NCI-H187 (cell line): Measurements from ENCODE around the gene DCLRE1C.
"Not testable (repeated sequence)": the region's sequence is repeated elsewhere in the genome, so short reads cannot be mapped to it uniquely, and the experiment has no call there.

Experiments used
- DNase-seq, 2 experiments: peaks; one replicate each; lab custom pipeline; 2025; lab: John Stamatoyannopoulos, UW

DCLRE1C gene

DNA sequence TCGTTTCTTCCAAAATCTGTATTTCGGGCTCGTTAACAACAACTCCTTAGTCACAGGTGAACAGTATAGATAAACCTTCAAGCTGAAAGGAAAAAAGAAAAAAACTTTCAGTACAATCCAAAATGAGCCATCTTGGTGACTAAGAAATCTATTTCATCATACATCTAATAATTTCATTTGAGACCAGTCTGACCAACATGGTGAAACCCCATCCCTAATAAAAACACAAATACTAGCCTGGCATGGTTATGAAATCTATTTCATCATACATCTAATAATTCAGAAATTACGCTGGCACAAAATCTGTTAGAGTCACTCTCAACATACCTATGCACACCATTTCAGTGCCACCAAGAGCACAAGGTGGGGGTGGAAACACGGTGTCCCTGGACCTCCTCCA is 8.8 kb downstream of the DCLRE1C start:
- no peak for DNase-seq

DNA sequence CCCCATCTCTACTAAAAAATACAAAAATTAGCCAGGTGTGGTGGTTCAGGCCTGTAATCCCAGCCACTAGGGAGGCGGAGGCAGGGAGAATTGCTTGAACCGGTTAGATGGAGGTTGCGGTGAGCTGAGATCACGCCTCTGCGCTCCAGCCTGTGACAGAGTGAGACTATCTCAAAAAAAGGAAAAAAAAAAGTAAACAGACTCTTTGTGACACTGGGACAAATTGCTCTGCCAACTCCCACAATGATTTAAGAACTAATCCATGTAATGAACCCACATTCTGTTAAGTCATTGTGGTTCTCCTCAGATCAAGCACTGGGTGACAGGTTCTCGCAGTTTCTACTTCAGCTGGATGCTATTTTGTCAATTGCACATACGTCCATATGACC is 11.0 kb downstream of the DCLRE1C start:
- not testable (repeated sequence) for DNase-seq

DNA sequence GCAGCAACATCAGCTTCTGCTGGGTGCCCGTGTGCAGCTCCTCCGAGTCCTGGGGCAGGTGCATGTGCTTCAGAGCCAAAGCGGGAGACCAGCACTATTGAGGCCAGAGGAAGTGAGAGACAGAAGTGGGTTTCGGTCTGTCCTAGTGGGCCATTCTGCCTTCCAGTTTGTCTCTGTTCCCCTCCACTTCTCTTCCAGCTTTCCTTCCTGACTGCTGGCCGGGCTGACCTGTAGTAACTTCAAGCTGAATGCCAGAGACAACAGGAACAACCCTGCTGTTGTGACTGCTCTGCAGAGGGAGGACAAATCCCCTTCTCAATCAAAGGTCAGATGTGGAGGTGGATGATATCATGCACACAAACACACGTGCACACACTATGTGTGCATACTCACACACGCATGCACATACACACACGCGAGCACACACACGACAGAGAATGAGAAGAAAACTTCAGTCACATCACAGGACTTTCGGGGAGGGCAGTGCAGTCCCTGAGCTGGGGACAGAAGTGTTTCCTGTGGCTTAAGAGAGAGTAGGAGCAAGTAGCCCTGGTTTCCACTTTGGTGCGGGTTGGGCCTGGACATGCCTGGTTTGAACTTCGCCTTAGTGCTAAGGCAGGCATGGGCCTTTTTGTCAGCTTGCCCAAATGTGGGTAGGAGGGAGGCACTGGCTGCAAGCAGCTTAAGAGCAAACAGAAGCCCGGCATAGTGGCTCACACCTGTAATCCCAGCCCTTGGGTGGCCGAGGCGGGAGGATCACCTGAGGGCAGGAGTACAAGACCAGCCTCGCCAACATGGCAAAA is 11.5 kb downstream of the DCLRE1C start:
- DNase-seq = not testable (repeated sequence)

DNA sequence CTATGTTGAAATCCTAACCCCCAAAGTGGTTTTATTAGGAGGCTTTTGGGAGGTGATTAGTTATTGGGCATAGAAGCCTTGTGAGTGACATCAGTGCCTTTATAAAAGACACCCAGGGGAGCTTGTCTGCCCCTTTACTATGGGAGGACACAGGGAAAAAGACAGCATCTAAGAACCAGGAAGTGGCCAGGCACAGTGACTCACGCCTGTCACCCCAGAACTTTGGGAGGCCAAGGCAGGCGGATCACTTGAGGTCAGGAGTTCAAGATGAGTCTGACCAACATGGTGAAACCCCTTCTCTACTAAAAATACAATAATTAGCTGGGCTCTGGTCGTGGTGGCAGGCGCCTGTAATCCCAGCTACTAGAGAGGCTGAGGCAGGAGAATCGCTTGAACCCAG is 14.9 kb downstream of the DCLRE1C start:
- DNase-seq = not testable (repeated sequence)

DNA sequence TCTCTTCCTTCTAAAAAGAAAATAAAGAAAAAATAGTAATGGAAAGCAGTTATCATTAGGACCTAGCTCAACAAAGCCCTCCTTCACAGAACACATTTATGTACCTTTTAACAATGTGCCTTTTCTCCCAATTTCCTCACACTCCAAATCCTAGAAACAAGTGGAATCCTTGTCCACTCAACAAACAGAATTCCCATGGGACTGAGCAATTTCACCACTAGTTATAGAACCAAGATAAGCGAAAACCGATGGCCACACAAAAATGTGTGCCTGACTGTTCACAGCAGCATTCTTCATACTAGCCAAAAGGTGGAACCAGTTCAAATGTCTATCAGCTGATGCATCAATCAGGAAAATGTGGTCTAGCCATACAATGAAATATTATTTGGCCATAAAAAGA is 17.3 kb downstream of the DCLRE1C start:
- no peak for DNase-seq

DNA sequence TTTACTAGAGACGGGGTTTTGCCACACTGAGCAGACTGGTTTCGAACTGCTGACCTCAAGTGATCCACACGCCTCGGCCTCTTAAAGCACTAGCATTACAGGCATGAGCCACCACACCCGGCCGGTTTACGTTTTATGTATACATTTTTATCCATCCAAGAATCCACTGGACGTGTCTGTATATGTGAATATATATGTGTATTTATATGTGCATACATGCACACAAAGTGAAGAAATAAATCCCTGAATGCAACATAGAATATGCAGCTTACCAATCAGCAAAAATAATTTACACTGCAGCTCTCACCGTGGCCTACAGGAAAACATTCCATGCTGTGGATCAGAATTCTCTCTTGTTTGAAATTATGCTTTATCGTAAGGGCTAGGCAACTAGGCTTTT is 23.3 kb downstream of the DCLRE1C start:
- DNase-seq = no peak

DNA sequence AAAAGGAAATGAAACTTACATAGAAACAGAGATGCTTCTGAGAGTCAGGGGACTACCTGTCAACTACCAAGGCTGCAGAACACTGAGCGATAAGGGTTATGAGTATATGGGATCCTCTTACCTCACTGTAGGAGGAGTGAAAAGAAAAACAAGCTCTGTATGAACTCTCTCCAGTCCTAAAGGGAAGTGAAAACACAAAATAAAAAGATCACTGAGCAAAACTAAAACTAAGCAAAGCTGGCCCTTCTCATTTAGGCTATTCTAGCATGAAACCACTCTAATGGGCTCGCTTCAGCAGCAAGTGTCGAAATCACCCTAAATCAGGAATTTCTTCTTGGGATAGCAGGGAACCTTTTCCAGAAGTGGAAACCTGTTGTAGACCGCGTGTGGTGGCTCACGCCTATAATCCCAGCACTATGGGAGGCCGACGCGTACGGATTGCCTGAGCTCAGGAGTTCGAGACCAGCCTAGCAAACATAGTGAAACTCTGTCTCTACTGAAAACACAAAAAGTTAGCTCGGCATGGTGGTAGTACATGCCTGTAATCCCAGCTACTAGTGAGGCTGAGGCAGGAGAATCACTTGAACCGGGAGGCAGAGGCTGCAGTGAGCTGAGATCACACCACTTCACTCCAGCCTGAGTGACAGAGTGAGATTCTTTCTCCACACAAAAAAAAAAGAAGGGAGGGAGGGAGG is 27.0 kb downstream of the DCLRE1C start:
- DNase-seq = no peak

DNA sequence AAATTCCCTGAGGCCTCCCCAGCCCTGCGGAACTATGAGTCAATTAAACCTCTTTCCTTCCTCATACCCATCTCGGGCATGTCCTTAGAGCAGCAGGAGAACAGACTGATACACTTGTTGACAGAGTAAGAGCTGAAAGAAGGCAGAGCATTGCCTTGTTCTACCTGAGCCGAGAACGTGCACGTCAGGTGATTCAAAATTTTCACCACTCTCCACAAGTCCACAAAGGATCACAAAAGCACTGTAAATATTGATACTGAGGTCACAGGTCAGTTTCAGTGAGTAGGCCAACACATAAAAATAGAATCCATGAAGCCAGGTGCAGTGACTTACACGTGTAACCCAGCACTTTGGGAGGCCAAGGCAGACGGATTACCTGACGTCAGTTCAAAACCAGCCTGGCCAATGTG is 27.8 kb downstream of the DCLRE1C start:
- no peak for DNase-seq

DNA sequence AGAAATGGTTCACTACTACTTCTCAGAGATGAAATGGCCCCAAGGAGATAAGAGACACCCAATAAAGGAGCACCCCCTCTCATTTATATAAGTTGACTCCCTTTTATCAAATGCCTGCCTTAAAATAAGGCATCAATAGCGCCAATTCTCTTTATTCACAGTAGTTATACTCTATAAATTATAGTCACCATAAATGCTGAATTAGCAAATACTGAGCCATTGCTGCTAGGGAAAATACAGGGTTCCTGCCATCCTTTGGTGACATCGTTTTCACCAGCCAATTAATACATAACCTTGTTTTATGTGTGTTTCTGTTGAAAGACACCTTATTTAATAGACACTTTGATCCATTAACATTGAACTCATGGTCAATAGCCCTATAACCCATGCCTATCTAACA is 28.6 kb downstream of the DCLRE1C start:
- no peak for DNase-seq

DNA sequence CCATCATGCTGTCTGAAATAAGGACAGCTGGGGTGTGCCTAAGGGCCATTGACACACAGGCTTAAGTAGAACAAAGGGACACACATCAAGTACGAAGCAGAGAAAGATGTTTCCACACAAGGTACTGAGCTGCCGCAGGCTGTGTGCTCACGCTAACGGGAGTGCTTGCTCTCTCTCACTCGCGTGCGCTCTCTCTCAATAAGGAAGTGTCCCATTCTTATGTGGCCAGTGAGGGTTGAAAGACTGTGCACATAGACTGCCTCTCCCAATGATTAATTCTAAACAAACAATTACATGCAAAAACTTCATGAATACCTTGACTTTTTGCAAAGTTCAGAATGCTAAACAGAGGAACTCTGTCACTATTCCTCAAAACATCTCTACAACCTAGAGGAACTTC is 29.9 kb downstream of the DCLRE1C start:
- no peak for DNase-seq

DNA sequence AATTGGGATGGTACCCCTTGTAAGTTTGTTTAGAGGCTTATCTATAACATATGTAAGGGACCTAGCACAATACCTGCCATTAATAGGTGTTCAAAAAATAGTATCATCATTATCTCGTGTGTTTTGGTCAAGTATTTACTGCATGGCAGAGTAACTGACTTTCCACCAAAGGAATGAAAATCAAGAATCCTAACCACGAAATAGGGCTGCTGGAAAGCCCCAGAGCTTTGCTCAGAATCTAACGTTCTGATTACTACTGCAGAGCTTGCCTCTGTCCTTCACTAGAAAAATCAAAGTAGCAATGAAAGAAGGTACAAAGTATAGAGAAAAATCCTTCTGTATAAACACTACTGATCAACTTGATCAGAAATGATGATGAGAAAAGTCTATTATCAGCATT is 34.9 kb downstream of the DCLRE1C start:
- no peak for DNase-seq

DNA sequence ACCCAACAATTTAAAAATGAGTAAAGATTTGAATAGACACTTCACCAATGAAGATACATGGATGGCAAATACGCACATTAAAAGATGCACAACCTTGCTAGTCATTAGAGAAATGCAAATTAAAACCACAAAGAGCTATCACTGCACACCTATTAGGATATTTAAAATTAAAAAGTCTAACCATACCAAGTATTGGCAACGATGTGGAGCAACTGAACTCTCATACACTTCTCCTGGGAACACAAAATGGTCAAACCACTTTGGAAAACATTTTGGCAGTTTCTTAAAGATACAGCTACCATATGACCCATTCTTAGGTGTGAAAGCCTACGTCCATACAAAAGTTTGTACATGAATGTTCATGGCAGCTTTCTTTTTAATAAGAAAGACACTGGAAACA is 36.1 kb downstream of the DCLRE1C start:
- no peak for DNase-seq

DNA sequence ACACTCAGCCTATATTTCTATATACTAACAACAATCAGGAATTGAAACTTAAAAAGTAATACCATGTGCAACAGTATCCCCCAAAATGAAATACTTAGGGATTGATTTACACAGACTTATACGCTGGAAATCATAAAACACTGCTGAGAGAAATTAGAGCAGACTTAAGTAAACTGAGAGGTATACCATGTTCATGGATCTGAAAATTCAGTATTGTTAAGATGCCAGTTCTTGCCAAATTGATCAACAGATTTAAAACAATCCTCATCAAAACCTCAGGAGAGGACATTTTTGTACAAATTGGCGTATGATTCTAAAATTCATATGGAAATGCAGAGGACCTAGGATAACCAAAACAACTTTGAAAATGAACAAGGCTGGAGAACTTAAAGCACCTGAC is 37.3 kb downstream of the DCLRE1C start:
- DNase-seq = no peak

DNA sequence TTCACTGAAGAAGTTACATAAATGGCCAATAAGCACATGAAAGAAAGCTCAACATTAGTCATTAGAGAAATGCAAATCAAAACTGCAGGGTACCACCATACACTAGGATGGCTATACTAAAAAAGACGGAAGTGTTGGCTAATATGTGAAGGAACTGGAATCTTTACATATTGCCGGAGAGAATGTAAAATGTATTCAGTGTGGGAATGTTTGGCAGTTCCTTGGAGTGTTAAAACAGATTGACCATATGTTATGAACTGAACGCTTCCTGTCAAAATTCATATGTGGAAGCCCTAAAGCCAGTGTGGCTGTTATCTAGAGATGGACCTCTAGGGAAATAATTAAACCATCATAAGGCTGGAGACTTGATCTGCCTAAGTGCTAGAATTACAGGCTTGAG is 42.1 kb downstream of the DCLRE1C start:
- DNase-seq = no peak

DNA sequence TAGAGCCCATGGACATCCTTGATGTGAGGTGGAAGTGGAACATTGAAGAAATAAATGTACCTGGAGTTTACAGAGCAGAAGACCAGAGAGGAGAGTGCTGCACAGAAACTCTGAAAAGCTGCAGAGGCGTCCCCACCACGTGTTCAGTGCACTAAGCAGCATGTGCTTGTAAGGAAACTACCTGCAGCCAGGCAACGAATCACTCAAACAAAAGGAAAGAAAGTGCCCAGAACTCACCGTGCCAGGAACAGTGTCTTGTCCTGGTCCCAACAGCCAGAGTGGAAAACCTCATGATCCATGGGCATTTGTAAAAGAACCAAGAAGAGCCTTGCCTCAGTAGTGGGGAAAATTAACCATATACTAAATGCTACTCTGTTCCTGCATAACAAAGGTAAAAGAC is 42.9 kb downstream of the DCLRE1C start:
- no peak for DNase-seq

DNA sequence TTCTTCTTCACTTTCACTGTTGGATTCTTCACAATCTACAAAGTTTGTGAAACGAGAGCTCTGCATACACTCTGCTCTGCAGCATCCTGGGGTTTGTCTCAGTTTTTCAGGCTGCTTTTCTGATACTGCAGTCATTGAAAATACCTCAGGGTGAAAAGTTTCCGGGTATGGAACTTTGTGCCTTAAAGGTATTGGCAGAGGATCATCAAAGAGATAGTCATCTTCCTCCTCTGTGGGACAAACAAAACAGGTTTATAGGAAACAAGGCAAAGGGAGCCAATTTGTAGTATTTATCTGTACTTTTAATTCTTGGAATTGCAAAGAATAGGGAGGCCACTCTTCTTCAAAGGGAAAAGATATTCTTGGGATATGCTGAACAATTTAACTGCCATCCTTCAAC is 44.8 kb downstream of the DCLRE1C start:
- no peak for DNase-seq

DNA sequence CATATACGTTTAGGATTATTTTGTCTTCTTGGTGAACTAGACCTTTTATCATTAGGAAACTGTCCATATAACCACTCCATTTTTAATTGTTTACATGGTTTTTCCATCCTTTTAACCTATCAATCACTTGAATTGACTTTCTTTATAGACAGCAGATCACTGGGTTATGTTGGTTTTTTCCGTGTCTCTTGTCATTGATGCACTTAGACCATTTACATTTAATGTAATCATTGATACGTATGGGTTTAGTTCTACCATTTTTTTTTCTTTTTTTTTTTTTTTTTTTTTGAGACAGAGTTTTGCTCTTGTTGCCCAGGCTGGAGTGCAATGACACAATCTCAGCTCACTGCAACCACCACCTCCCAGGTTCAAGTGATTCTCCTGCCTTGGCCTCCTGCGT is 46.3 kb downstream of the DCLRE1C start:
- DNase-seq = not testable (repeated sequence)

DNA sequence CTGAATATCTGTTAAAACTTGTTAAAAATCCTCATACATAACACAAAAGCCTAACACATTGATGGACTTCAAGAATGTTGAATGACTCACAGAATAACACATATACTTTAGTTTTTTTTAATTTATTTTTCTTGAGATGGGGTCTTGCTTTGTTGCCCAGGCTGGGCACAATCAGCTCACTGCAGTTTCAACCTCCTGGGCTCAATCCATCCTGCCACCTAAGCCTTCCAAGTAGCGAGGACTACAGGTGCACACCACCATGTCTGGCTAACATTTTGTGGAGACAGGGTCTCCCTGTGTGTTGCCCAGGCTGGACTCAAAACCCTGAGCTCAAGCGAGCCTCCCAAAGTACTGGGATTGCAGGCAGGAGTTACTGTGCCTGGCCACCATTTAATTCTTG is 47.1 kb downstream of the DCLRE1C start:
- DNase-seq = no peak

DNA sequence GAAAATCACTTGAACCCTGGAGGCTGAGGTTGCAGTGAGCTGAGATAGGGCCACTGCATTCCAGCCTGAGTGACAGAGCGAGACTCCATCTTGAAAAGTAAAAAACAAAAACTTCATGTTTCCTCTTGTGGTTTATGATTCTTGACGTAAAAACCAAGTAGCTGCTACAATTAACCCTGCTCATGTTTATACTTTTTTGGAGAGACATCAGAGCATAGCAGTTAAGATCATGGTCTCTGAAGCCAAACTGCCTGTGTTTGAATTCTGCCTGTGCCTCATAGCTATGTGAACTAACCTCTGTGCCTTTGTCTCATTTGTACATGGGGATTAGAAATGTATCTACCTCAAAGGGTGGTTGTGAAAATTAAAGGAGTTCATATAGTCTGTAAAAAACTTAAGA is 48.0 kb downstream of the DCLRE1C start:
- no peak for DNase-seq

DNA sequence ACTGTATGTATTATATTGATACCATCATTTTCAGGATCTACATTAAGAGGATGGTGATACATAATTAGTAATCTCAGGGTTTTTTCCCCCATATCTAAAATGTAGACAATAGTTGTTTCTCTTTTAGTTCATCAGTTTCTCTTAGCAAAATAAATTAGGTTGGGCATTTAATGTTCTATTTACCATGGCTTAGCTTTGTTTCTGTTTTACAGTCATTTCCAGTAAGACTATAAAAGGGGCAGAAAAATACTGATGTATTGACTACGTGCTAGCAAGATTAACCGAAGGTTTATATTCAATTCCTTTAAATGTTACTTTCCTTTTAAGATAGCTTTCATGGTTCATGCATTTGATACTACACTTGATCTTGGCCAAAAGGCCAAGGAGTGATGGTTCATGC is 49.0 kb downstream of the DCLRE1C start:
- DNase-seq = no peak

DNA sequence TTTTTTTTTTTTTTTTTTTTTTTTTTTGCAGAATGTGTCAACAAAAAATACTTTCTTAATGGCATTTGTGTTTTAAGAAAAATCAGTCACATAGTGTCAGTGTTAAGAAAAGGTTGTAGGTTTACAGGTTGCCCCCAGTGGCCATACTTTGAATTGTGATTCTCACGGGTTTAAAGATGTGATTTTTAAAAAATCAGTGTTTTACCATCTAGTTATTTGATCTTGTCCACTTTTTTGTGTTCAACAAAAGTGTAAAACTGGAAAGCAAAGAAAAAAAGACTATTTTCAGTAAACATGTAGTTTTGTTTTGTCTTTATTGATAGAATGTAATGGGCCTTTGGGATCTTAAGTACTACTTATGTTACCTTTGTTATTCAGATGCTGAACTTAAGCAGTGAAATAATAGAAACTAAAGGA is 49.6 kb downstream of the DCLRE1C start:
- DNase-seq = no peak

DNA sequence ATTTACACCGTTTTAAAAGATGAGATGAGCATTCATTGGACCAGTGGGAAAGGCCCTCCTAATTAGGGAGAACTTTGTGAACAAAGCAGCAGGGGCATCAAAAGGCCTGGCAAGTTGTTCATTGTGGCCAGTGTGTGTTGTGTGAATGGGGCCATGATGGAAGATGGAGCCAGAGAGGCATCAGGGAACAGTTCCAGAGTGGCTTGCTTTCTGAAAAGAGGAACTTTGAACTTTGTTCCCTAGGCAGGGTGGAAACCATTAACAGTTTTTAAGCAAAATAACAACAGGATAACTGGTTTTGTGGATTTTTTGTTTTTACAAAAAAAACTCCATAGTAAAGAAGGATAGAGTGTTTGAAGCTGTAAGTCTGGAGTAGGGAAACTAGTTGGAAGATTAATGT is 62.7 kb downstream of the DCLRE1C start:
- DNase-seq = no peak

DNA sequence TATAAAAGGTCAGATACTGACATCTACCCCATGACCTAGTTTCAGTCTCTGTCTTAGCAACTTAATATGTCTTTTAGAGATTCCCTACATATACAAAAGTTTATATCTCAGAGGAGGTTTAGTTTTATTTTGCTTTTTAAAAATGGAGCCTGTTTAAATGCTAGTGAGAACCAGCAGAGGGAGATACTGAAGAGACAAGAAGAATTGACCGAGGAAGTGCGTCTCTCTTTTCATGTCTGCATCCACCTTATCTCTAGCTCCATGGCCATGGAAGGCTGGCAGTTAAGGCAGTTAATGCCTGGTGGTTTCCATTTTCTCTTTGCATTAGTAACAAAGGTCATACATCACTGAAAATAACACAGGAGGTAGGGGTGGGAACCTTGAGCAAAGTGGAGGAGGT is 64.6 kb downstream of the DCLRE1C start:
- DNase-seq = no peak

DNA sequence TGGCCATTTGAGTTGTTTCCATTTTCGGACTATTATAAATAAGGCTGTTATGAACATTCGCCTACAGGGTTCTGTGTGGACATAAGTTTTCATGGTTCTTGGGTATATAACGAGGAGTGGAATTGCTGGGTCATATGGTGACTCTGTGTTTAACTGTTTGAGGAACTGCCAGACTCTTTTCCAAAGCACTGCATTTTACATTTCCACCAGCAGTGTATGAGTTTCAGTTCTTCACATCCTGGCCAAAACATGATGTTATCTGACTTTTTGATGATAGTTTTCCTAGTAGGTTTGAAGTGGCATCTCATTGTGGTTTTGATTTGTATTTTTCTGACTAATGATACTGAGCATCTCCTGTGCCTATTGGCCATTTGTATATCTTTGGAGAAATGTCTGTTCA is 69.8 kb downstream of the DCLRE1C start:
- no peak for DNase-seq
